ENCODE data around the gene SMURF1. TPM values are rescaled to one million over a fixed set of nuclear protein-coding genes. Genes with fewer than 3 reads are reported as not detected.

The SMURF1 gene
- total RNA-seq, 6 donors from 2014 or later = 33.0 to 54.4 (median 45.9) TPM

GRCh38 chr7:99124751-99125504, 19.0 kb downstream of the SMURF1 start:
- Histone ChIP-seq H3K27ac (peak overlapping the region; percentile 72 to 74 (median 72)), H3K27me3 (no peaks in the 10 kb centered on the region), H3K4me1 (peaks cover 65 to 88% (median 76%) of the 10 kb centered on the region in 4 donors), H3K36me3 (no peaks in the 10 kb centered on the region), H3K9me3 (no peaks in the 10 kb centered on the region), H3K4me3 (no peak overlapping the region)
- ATAC-seq (ENCODE audit: low FRiP score in 2 of 2) (peak; percentile 1 to 72), DNase-seq (no peak)
- 67 to 86% methylated on average over 3 of the region's 3 CpGs for WGBS, 2 donors
- peak in 1 of 2 donors; percentile 19 for TF ChIP-seq POLR2AphosphoS5 (IDR thresholded peaks at IDR 0.05)
- TF ChIP-seq POLR2A (IDR thresholded peaks at IDR 0.05) = no peak
- peak in 2 of 4 donors; percentile 21 to 51 for TF ChIP-seq EP300 (IDR thresholded peaks at IDR 0.05)

GRCh38 chr7:99124236-99124635, 19.7 kb downstream of the SMURF1 start:
- Histone ChIP-seq H3K36me3 (no peaks in the 10 kb centered on the region), H3K27me3 (no peaks in the 10 kb centered on the region), H3K9me3 (no peaks in the 10 kb centered on the region), H3K27ac (peak overlapping the region; percentile 72 to 84 (median 74)), H3K4me3 (no peak overlapping the region), H3K4me1 (peaks cover 68 to 88% (median 78%) of the 10 kb centered on the region in 4 donors)
- WGBS, 2 donors = 69 to 84% methylated on average over 4 of the region's 4 CpGs
- no peak for DNase-seq
- TF ChIP-seq, protein P1, sequence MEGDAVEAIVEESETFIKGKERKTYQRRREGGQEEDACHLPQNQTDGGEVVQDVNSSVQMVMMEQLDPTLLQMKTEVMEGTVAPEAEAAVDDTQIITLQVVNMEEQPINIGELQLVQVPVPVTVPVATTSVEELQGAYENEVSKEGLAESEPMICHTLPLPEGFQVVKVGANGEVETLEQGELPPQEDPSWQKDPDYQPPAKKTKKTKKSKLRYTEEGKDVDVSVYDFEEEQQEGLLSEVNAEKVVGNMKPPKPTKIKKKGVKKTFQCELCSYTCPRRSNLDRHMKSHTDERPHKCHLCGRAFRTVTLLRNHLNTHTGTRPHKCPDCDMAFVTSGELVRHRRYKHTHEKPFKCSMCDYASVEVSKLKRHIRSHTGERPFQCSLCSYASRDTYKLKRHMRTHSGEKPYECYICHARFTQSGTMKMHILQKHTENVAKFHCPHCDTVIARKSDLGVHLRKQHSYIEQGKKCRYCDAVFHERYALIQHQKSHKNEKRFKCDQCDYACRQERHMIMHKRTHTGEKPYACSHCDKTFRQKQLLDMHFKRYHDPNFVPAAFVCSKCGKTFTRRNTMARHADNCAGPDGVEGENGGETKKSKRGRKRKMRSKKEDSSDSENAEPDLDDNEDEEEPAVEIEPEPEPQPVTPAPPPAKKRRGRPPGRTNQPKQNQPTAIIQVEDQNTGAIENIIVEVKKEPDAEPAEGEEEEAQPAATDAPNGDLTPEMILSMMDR (IDR thresholded peaks at IDR 0.05) = no peak
- no peak for TF ChIP-seq POLR2A (IDR thresholded peaks at IDR 0.05)
- TF ChIP-seq POLR2AphosphoS5 (IDR thresholded peaks at IDR 0.05) = no peak
- TF ChIP-seq EP300 (IDR thresholded peaks at IDR 0.05) = no peak
- ATAC-seq (ENCODE audit: low FRiP score in 2 of 2) = peak in 1 of 2 donors; percentile 4

DNA sequence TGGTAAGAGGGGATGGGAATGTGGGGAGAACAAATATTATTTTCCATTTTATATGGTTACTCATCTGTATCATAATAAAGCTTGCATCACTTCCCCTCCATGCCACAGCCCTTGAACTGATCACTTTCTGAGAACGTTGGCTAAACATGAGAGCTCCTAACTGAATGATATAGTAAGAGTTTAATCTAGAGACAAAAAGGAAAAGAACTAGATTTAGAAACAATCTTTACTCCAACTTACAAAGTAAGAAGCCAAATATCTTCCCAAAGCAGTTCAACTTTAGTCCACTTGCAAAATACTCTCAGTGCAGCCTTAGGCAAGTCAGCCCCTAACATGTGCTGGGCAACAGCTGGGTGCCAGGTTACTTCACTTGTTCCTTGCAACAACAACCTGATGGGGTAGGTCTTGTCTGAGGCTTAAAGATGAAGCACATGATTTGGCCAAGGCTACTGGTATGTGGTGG, 20.3 kb downstream of the SMURF1 start:
- 13 to 23% methylated on average over 1 of the region's 1 CpG for WGBS, 2 donors
- ATAC-seq (ENCODE audit: low FRiP score in 2 of 2) (peak in 1 of 2 donors; percentile 26), DNase-seq (no peak)
- no peaks in the 10 kb centered on the region for H3K36me3 ChIP-seq
- H3K4me3 ChIP-seq = no peak overlapping the region
- peaks cover 68 to 87% (median 80%) of the 10 kb centered on the region in 4 donors for H3K4me1 ChIP-seq
- H3K9me3 ChIP-seq = no peaks in the 10 kb centered on the region
- TF ChIP-seq POLR2A (IDR thresholded peaks at IDR 0.05) (no peak), EP300 (IDR thresholded peaks at IDR 0.05) (peak in 1 of 4 donors; percentile 7), POLR2AphosphoS5 (IDR thresholded peaks at IDR 0.05) (peak in 1 of 2 donors; percentile 21)
- TF ChIP-seq, protein P1 (IDR thresholded peaks at IDR 0.05) = no peak
- H3K27me3 ChIP-seq = no peaks in the 10 kb centered on the region
- peak overlapping the region; percentile 72 to 84 (median 74) for H3K27ac ChIP-seq

DNA sequence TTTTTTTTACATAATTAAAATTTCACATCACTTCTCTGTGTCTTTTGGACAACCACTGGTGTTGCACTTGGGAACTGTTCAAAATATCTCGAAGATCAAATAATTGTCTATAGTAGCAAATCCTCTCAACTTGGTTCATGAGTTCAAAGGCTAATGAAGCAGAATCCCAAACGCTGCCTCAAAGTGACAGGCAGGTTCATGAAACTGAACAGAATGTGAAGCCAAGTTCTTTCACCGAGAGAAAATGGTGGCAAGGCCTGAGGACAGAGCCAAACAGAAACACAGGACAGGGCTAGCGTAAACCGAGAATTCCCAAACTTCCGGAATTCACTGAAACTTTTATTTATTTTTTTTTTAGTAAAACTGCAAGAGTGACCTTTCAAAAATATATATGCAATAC, 21.1 kb downstream of the SMURF1 start:
- Histone ChIP-seq H3K4me1 (peaks cover 67 to 87% (median 74%) of the 10 kb centered on the region in 4 donors), H3K27ac (peak overlapping the region in 3 of 4 donors; percentile 72 to 84 (median 74)), H3K36me3 (no peaks in the 10 kb centered on the region), H3K9me3 (no peaks in the 10 kb centered on the region), H3K27me3 (no peaks in the 10 kb centered on the region), H3K4me3 (no peak overlapping the region)
- no peak for ATAC-seq (ENCODE audit: low FRiP score in 2 of 2)
- WGBS, 2 donors = 86 to 95% methylated on average over 6 of the region's 6 CpGs
- TF ChIP-seq EP300 (IDR thresholded peaks at IDR 0.05) (no peak), POLR2AphosphoS5 (IDR thresholded peaks at IDR 0.05) (no peak), POLR2A (IDR thresholded peaks at IDR 0.05) (no peak)
- TF ChIP-seq, protein P1 (IDR thresholded peaks at IDR 0.05) = no peak
- no peak for DNase-seq

GRCh38 chr7:99121496-99122021, 22.3 kb downstream of the SMURF1 start:
- no peak for DNase-seq
- peak overlapping the region in 3 of 4 donors; percentile 46 to 61 (median 53) for H3K27ac ChIP-seq
- TF ChIP-seq POLR2AphosphoS5 (IDR thresholded peaks at IDR 0.05) (no peak), POLR2A (IDR thresholded peaks at IDR 0.05) (no peak), EP300 (IDR thresholded peaks at IDR 0.05) (no peak)
- TF ChIP-seq, protein P1 (IDR thresholded peaks at IDR 0.05) = no peak
- peak in 1 of 2 donors; percentile 85 for ATAC-seq (ENCODE audit: low FRiP score in 2 of 2)
- H3K27me3 ChIP-seq = no peaks in the 10 kb centered on the region
- no peak overlapping the region for H3K4me3 ChIP-seq
- H3K4me1 ChIP-seq = peaks cover 56 to 75% (median 67%) of the 10 kb centered on the region in 4 donors
- no peaks in the 10 kb centered on the region for H3K36me3 ChIP-seq
- H3K9me3 ChIP-seq = no peaks in the 10 kb centered on the region
- WGBS, 2 donors = 64 to 65% methylated on average over 13 of the region's 13 CpGs
